PC-9 (cell line): ENCODE measurements around the gene FLT3.

Experiments used
- EZH2 ChIP-seq: fragments of 200-600 bp; sonication (generic); IDR thresholded peaks from 2 replicates; pipeline ENCODE4 v1.8.0; 2017; ENCODE audit warnings: antibody characterized with exemption, low read depth
- TF ChIP-seq, protein P1 (sequence below): fragments of 200-600 bp; sonication (generic); conservative IDR thresholded peaks from 2 replicates; pipeline ENCODE4 v1.6.1; 2017; ENCODE audit warnings: mixed run types, antibody characterized with exemption, mild to moderate bottlenecking, moderate library complexity

DNA sequence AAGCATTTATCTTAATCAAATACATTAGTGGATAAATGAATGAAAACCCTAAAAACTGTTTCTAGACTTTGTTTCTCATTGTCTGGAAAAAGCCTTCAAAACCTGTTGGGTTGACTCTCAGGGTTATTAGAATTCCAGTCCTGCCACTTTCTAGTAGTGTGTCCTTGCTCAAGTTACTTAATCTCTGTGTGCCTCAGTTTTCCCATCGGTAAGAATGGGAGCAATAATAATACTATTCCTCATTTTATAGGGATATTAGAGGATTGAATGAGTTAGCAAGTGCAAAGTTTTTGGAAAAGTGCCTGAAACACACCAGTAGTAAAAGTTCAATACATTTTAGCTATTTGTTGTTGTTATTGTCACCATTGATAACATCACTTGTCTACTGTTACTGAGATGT lies 114.8 kb downstream of the FLT3 start:
- TF ChIP-seq, protein P1, sequence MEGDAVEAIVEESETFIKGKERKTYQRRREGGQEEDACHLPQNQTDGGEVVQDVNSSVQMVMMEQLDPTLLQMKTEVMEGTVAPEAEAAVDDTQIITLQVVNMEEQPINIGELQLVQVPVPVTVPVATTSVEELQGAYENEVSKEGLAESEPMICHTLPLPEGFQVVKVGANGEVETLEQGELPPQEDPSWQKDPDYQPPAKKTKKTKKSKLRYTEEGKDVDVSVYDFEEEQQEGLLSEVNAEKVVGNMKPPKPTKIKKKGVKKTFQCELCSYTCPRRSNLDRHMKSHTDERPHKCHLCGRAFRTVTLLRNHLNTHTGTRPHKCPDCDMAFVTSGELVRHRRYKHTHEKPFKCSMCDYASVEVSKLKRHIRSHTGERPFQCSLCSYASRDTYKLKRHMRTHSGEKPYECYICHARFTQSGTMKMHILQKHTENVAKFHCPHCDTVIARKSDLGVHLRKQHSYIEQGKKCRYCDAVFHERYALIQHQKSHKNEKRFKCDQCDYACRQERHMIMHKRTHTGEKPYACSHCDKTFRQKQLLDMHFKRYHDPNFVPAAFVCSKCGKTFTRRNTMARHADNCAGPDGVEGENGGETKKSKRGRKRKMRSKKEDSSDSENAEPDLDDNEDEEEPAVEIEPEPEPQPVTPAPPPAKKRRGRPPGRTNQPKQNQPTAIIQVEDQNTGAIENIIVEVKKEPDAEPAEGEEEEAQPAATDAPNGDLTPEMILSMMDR: no peak
- TF ChIP-seq EZH2: no peak
